ENCODE measurements around the gene CACNA1G.

GRCh38 chr17:50583641-50584040 is 23.1 kb downstream of the CACNA1G start:
- TF ChIP-seq CTCF (IDR thresholded peaks at IDR 0.05) (no peak), POLR2AphosphoS5 (IDR thresholded peaks at IDR 0.05) (no peak)
